Ovary (tissue), 9 donors: ENCODE data around the gene PIMREG. TPM values are rescaled to one million over a fixed set of nuclear protein-coding genes. Genes with fewer than 3 reads are reported as not detected.

ENCODE experiments used
- DNase-seq, 5 donors: peaks; one replicate each; pipeline ENCODE4 v3.0.0-alpha.2; 2019 to 2020
- H3K27ac ChIP-seq, 2 donors: fragments of 200-600 bp; one replicate each; pipeline versions ENCODE4 v1.5.1 to v1.8.0; 2019 to 2022
- H3K27me3 ChIP-seq: fragments of 200-600 bp; one replicate; pipeline ENCODE4 v1.8.0; 2022
- H3K36me3 ChIP-seq: fragments of 200-600 bp; sonication (generic); one replicate; pipeline ENCODE4 v1.5.1; 2019
- H3K4me1 ChIP-seq: one replicate; pipeline ENCODE4 v1.8.1; 2013; ENCODE audit warnings: mild to moderate bottlenecking, moderate library complexity; ENCODE audit not compliant: insufficient read depth
- H3K4me3 ChIP-seq: fragments of 200-600 bp; sonication (generic); one replicate; pipeline ENCODE4 v1.5.1; 2017
- H3K9me3 ChIP-seq, 2 donors: fragments of 200-600 bp in 1 of 2; sonication (generic) in 1 of 2; one replicate each; pipeline versions ENCODE4 v1.5.1 to v1.8.1; 2013 to 2019; ENCODE audit warnings: mild to moderate bottlenecking in 1 of 2, moderate library complexity in 1 of 2
- CTCF ChIP-seq, 3 donors: fragments of 450-650 bp in 2 of 3; fragments of 200-600 bp in 1 of 3; IDR thresholded peaks; one replicate each; pipeline versions ENCODE4 v1.5.1 to v1.8.0; 2016 to 2022; ENCODE audit warnings: antibody characterized with exemption in 3 of 3, mild to moderate bottlenecking in 1 of 3
- EP300 ChIP-seq: sonication (generic); formaldehyde crosslinking; IDR thresholded peaks from one replicate; pipeline ENCODE4 v1.6.1; 2017; ENCODE audit warnings: antibody characterized with exemption
- POLR2A ChIP-seq: fragments of 450-650 bp; IDR thresholded peaks from one replicate; pipeline ENCODE4 v1.6.1; 2017; ENCODE audit warnings: antibody characterized with exemption, mild to moderate bottlenecking, moderate library complexity
- WGBS, 3 donors: extraction: QIAGEN DNeasy Blood & Tissue Kit in 1 of 3; methylation state at CpG; one replicate each; pipeline versions ENCODE4 v1.1.5 to v1.1.7; 2013 to 2017; 5-methylcytosine and 5-hydroxymethylcytosine counted together
- intact Hi-C, 4 donors: fragments of 100-400 bp; cut with DNase I; formaldehyde crosslinking; loops; one replicate each; pipeline versions ENCODE4 v1.11.0 to v1.15.1; 2022 to 2023
- polyA plus RNA-seq, 2 donors: library from polyadenylated mRNA; stranded (reverse); fragments of 200-250 nt in 1 of 2; fragments of 350-450 nt in 1 of 2; fragmentation: Illumina TruSeq in 1 of 2; extraction: RNeasy Lipid Tissue Mini Kit (QIAGEN cat#74804) in 1 of 2; gene quantifications; one replicate each; pipeline ENCODE4 v1.2.3, GENCODE V29; 2013 to 2014
- total RNA-seq, 7 donors: library from RNA; depleted of rRNA in 2 of 7; stranded (reverse); fragments of >200 nt in 2 of 7; fragmentation: NEBNext Ultra II Directional in 3 of 7; extraction: Animal tissue kit (Norgen Biotek cat#: 25700) in 3 of 7; gene quantifications; one replicate each; pipeline versions ENCODE4 v1.1.0 to v1.2.4, GENCODE V29; 2016 to 2023
- donor health status: DM: no; HTN: no; CAD: no; lungs with moderate emphysema.
- donor health status: DM: no; HTN: no; CAD: no.
- donor health status: Bipolar disorder and iron deficiency.
- donor health status: DM: yes; HTN: yes; CAD: no.
- donor health status: DM: no; HTN: no; CAD: no.
- donor health status: DM: yes; HTN: yes; CAD: no.

PIMREG gene
- total and polyA plus RNA-seq, 9 donors = 0.20 to 4.7 (median 0.73) TPM; not detected in 1

- Histone ChIP-seq H3K36me3 (no peaks in the 10 kb centered on the region), H3K27ac (no peak overlapping the region)
- DNase-seq = peak in 4 of 5 donors; percentile 14 to 29 (median 20)
Observed at GRCh38 chr17:6456321-6456720, 12.1 kb downstream of the PIMREG start.

GRCh38 chr17:6456914-6457687 lies 12.8 kb downstream of the PIMREG start:
- no peak overlapping the region for H3K4me3 ChIP-seq
- no peaks in the 10 kb centered on the region for H3K27me3 ChIP-seq
- H3K9me3 ChIP-seq = no peaks in the 10 kb centered on the region
- H3K36me3 ChIP-seq = no peaks in the 10 kb centered on the region
- H3K4me1 ChIP-seq = no peaks in the 10 kb centered on the region
- DNase-seq = peak in 3 of 5 donors; percentile 24 to 47 (median 31)
- H3K27ac ChIP-seq = no peak overlapping the region
- TF ChIP-seq POLR2A (no peak), EP300 (no peak), CTCF (IDR thresholded peaks at IDR 0.05) (no peak)
- intact Hi-C loops = no loop called here
- 79 to 87% (median 80%) methylated on average over 14 of the region's 14 CpGs for WGBS, 3 donors

More at GRCh38 chr17:6456321-6456720, 12.1 kb downstream of the PIMREG start:
- Histone ChIP-seq H3K4me3 (no peak overlapping the region), H3K9me3 (no peaks in the 10 kb centered on the region), H3K27me3 (no peaks in the 10 kb centered on the region), H3K4me1 (peaks cover 2% of the 10 kb centered on the region)
- TF ChIP-seq EP300 (no peak), CTCF (IDR thresholded peaks at IDR 0.05) (no peak), POLR2A (no peak)
- intact Hi-C loops = no loop called here
- 89 to 91% (median 89%) methylated on average over 9 of the region's 9 CpGs for WGBS, 3 donors

- Histone ChIP-seq H3K27ac (no peak overlapping the region), H3K4me3 (no peak overlapping the region), H3K27me3 (no peaks in the 10 kb centered on the region), H3K9me3 (no peaks in the 10 kb centered on the region), H3K4me1 (no peaks in the 10 kb centered on the region), H3K36me3 (no peaks in the 10 kb centered on the region)
- 88 to 91% (median 90%) methylated on average over 10 of the region's 10 CpGs for WGBS, 3 donors
- intact Hi-C loops = no loop called here
- peak in 1 of 5 donors; percentile 33 for DNase-seq
- no peak for TF ChIP-seq EP300
- TF ChIP-seq CTCF (IDR thresholded peaks at IDR 0.05) = no peak
- TF ChIP-seq POLR2A = no peak
Observed at GRCh38 chr17:6457688-6458459, 13.6 kb downstream of the PIMREG start.

GRCh38 chr17:6458460-6458950 lies 14.2 kb downstream of the PIMREG start:
- DNase-seq = peak in 1 of 5 donors; percentile 27
- H3K27ac ChIP-seq = no peak overlapping the region
- WGBS, 3 donors = 88 to 90% (median 88%) methylated on average over 14 of the region's 14 CpGs

More at GRCh38 chr17:6458460-6458950, 14.2 kb downstream of the PIMREG start:
- no peak for TF ChIP-seq POLR2A
- TF ChIP-seq CTCF (IDR thresholded peaks at IDR 0.05) = no peak
- TF ChIP-seq EP300 = no peak
- Histone ChIP-seq H3K4me1 (no peaks in the 10 kb centered on the region), H3K36me3 (no peaks in the 10 kb centered on the region), H3K27me3 (no peaks in the 10 kb centered on the region), H3K4me3 (no peak overlapping the region), H3K9me3 (no peaks in the 10 kb centered on the region)
- intact Hi-C loops = no loop called here
